Activated CD4-positive, alpha-beta T cell treated with anti-CD3 and anti-CD28 coated beads for 24 hours (primary cell): ENCODE measurements around the gene RUNX2.

Source experiments
- DNase-seq, 2 donors: peaks; one replicate each; pipeline ENCODE4 v3.0.0-alpha.2; 2020; ENCODE audit warnings: low read depth in 2 of 2

The RUNX2 gene

GRCh38 chr6:45483021-45483420 is 154.9 kb downstream of the RUNX2 start:
- no peak for DNase-seq

DNA sequence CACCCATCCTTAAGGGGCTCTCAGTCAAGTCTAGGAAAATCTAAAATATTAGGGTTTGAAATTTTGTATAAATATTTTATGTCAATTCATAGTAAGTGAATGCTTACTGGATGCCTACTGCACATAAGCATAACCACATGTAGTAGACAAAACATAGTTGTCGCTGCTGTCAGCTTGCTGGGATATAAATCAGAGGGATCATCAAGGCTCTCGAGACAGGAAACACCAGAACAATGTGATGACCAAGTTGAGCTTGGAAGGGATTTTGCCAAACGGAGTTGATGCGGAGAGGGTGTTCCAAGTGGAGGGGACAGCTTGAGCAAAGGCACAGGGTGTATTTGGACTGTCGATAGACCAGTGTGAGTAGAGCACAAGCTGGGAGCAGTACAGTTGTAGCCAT is 155.4 kb downstream of the RUNX2 start:
- no peak for DNase-seq

DNA sequence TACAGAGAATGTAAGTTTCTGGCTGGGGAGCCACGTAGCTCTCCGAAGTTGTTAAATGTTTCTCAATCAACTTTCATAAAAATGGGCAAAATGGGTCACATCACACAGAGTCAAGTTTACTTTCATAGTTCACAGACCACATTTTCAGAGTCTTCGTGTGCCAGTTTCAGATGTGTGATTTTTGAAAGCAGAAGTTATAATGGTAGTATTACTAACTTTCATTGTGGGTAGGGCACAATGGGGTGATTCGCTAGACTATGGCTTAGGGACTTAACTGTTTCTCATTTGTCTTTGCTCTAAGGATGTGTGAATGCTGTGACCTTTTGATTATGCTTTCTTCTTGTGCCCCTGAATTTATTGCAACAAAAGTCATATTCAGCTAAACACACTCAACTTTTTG is 158.6 kb downstream of the RUNX2 start:
- DNase-seq = no peak

DNA sequence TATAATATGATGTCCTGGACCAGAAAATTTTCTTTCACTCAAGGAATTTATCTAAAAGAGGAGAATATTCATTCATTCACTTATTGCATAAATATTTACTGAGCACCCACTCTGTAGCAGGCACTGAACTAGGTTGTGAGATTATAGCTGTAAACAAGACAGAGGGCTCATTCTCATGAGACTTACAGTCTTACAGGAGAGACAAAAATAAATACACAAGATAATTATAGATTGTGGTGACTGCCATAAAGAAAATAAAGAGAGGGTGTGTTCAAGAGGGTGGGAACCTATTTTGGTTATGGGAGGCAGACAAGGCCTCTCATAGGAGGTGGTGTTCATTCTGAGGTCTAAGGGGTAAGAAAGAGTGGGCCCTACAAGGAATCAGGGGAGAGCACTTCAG is 159.5 kb downstream of the RUNX2 start:
- no peak for DNase-seq

DNA sequence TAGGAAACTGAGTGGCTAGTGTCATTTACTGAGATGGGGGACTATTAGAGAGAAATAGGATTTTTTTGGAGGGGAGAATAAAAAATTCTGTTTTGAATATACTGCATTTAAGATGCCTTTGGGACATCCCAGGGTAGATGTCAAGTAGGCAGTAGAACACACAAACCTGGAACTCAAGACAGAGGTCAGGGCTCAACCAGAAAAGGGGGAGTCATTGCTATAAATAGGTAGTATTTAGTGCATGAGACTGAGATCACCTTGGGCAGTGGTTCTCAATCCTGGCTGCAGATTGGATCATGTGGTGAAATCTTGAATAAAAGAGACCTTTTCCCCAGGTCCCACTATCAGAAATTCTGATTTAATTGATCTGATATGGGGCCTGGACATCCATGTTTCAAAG is 160.1 kb downstream of the RUNX2 start:
- DNase-seq = no peak

GRCh38 chr6:45488889-45489288 is 160.8 kb downstream of the RUNX2 start:
- no peak for DNase-seq

GRCh38 chr6:45491048-45491735 is 163.1 kb downstream of the RUNX2 start:
- DNase-seq = no peak

- no peak for DNase-seq
These were observed 163.7 kb downstream of the RUNX2 start for GRCh38 chr6:45491874-45492273.

- DNase-seq = no peak
These were observed 165.6 kb downstream of the RUNX2 start for GRCh38 chr6:45493761-45494160.

GRCh38 chr6:45494416-45495135 is 166.4 kb downstream of the RUNX2 start:
- no peak for DNase-seq

DNA sequence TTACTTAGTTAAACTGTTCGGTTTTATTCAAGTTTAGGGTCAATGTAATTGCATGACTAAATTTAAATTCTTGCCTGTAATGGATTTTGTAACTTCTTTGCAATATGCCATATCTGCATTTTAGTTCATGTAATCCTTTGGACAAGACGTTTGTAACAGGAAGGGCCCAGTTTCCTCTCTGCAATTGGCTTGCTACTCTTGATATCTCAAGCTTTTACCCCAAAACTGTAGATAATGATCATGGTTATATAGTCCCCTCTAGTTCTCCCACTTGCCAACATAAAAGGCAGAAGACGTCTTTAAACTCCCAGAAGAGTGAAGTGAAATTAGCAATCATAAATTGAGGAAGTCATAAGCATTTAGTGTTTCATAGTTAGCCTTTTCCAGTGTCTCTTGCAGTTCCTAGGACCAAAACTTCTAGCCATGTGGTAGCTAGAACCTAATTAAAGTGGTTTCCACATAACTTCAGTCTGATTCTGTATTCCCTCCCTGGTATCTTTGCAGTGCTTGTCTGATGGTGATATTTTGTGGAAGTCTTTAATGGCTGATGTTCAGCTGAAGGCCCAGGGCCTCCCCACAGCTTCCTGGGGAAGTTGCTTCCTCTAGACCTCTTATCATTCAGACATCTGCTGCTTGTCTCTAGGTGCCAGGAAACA is 167.4 kb downstream of the RUNX2 start:
- DNase-seq = no peak

DNA sequence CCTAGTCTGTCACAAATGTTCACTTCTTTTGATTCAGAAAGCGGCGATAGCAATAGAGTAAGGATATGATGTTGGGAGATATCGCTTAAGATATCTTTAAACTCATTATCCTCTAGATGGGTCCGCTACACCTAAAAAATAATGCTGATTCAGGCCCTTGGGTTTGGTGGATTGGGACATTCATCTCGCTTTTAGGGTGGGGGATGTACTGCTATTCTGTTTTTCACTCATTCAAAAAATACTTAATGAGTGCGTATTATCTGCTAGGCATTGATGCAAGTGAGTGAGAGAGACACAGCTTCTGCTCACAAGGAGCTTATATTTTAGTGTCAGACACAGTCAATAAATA is 167.9 kb downstream of the RUNX2 start:
- DNase-seq = no peak

- DNase-seq = no peak
These were observed 170.5 kb downstream of the RUNX2 start for GRCh38 chr6:45498591-45498990.

GRCh38 chr6:45500924-45501816 is 173.0 kb downstream of the RUNX2 start:
- DNase-seq = no peak

GRCh38 chr6:45502456-45502855 is 174.3 kb downstream of the RUNX2 start:
- DNase-seq = no peak

GRCh38 chr6:45504947-45505346 is 176.8 kb downstream of the RUNX2 start:
- DNase-seq = no peak

DNA sequence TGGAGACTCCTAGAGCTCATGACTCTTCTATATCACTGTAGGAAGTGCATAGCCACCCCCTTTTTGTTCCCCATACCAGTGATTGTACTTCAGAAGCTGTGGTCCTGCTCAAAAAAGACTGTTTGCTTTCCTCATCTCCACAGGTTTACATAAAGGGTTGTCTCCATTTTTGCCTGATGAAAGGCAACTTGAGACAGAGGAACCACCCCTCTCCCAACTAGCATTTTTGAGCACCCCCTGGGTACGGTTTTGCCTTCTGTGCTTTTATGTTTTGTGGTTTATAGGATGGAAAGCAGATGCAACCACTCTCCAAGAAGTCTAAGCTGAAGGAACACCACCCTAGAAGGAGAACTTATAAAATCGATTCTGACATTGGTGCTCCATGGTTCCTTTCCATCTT is 177.3 kb downstream of the RUNX2 start:
- DNase-seq = no peak

- no peak for DNase-seq
These were observed 179.1 kb downstream of the RUNX2 start for GRCh38 chr6:45507186-45507585.

DNA sequence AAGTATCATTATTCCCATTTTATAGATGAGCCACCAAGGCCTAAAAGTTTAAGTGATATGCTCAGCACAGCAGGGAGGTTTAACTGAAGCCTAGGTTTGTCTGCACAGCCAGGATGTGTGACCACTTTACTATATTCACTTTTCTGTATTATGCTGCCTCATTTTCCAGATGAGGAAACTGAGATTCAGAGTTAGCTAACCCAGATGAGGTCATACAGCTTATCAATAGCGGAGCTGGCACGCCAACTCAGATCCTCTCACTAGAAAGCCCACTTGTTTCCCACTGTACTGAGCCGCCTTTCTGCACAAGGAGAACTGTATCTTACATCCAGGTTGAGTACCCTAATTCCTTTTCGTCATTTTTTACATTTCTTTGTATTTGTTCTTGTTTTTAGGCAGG is 181.3 kb downstream of the RUNX2 start:
- no peak for DNase-seq

DNA sequence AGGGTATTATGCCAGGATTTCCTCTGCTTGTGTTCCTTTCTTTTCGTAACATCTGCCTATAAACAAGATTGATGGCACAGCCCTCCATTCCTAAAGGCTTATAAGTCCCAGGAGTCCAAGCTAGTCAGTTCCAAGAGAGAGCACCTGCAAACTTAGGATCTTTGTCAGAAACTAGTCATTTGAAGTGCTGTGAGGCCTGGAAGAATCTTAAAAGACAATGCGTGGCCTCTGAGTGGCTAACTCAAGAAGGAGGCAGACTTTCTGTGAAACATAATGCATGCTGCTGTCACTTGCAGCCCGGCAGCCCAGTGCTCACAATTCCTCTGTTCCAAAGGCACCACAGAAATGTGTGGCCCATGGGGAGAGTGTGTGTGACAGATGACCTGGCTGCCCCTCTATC is 184.6 kb downstream of the RUNX2 start:
- no peak for DNase-seq

GRCh38 chr6:45513213-45513618 is 185.1 kb downstream of the RUNX2 start:
- DNase-seq = no peak

DNA sequence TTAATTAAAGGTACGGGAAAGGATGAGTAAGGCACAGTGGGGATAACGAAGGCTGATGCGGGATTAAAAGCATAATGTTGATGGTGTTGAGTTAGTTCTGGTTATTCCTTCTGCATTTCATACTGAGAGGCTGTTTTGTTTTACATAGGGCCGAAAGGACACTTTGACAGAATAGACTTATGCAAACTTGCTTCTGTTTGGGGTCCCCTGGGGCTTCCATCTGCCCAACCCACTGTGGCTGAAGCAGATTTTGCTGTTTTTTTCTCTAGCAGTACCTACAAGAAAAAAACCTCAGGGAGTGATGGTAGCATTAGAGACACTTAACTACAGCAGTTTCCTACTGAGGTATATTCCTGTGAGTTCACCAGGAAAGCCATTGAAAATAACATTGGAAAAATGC is 185.7 kb downstream of the RUNX2 start:
- DNase-seq = no peak
